OCI-LY3 (cell line): Measurements from ENCODE around the gene COL27A1.

Experiments
- H2AFZ ChIP-seq: fragments of 200-600, 300-600 bp; shearing (Covaris generic); 2 replicates; pipeline ENCODE4 v1.6.0; 2014; ENCODE audit warnings: antibody characterized with exemption, low read depth, low read length
- H3K27ac ChIP-seq: fragments of 200-600, 300-600 bp; sonication (generic); 2 replicates; pipeline ENCODE4 v1.5.1; 2014; ENCODE audit warnings: mild to moderate bottlenecking, low read length, moderate library complexity, mixed read lengths
- H3K27me3 ChIP-seq: fragments of 200-600, 300-600 bp; sonication (generic); 2 replicates; pipeline ENCODE4 v1.6.1; 2014; ENCODE audit warnings: low read depth, low read length, mixed read lengths
- H3K36me3 ChIP-seq: fragments of 200-600, 300-600 bp; sonication (generic); replicated peaks from 2 replicates; pipeline ENCODE3; 2014; ENCODE audit warnings: low read depth, low read length, mixed read lengths
- H3K4me1 ChIP-seq: fragments of 300-600, 200-600 bp; sonication (generic); 2 replicates; pipeline ENCODE4 v1.6.1; 2014; ENCODE audit warnings: low read length, mixed read lengths
- H3K4me2 ChIP-seq: fragments of 200-600, 300-600 bp; sonication (generic); 2 replicates; pipeline ENCODE4 v1.6.1; 2014; ENCODE audit warnings: low read length, mixed read lengths
- H3K4me3 ChIP-seq: fragments of 300-600, 200-600 bp; sonication (generic); 2 replicates; pipeline ENCODE4 v1.5.1; 2014; ENCODE audit warnings: antibody characterized with exemption, mild to moderate bottlenecking, low read length, moderate library complexity
- H3K79me2 ChIP-seq: fragments of 300-600, 200-600 bp; shearing (Covaris generic); 2 replicates; pipeline ENCODE4 v1.6.1; 2014; ENCODE audit warnings: mild to moderate bottlenecking, low read length, mixed read lengths
- H3K9ac ChIP-seq: fragments of 300-600, 200-600 bp; shearing (Covaris generic); 2 replicates; pipeline ENCODE4 v1.6.0; 2014; ENCODE audit warnings: mild to moderate bottlenecking, low read length, moderate library complexity
- H3K9me3 ChIP-seq: fragments of 200-600, 300-600 bp; shearing (Covaris generic); 2 replicates; pipeline ENCODE4 v1.6.1; 2014; ENCODE audit warnings: low read length, mixed read lengths; ENCODE audit not compliant: insufficient read depth
- H4K20me1 ChIP-seq: fragments of 200-600, 300-600 bp; sonication (generic); 2 replicates; pipeline ENCODE4 v1.6.1; 2016; ENCODE audit warnings: low read length, mixed read lengths; ENCODE audit not compliant: insufficient read depth
- CTCF ChIP-seq: fragments of 200-600, 300-600 bp; sonication (generic); IDR thresholded peaks from 2 replicates; pipeline ENCODE4 v1.5.1; 2014; ENCODE audit warnings: antibody characterized with exemption, low read length, low read depth
- EZH2phosphoT487 ChIP-seq: fragments of 200-600 bp; shearing (Covaris generic); IDR thresholded peaks from 2 replicates; pipeline ENCODE4 v1.6.1; 2018; ENCODE audit warnings: antibody characterized with exemption, mixed run types, low read depth

The COL27A1 gene

GRCh38 chr9:114176624-114177291, 21.4 kb downstream of the COL27A1 start:
- Histone ChIP-seq H4K20me1 (no peaks in the 10 kb centered on the region), H2AFZ (no peak overlapping the region), H3K27ac (no peak overlapping the region), H3K4me2 (no peak overlapping the region), H3K4me1 (no peaks in the 10 kb centered on the region), H3K27me3 (peaks cover 33% of the 10 kb centered on the region), H3K36me3 (no peaks in the 10 kb centered on the region), H3K4me3 (no peak overlapping the region), H3K9me3 (no peaks in the 10 kb centered on the region), H3K9ac (no peak overlapping the region), H3K79me2 (no peaks in the 10 kb centered on the region)
- TF ChIP-seq CTCF: no peak
- TF ChIP-seq EZH2phosphoT487: no peak

- H2AFZ ChIP-seq: no peak overlapping the region
- no peaks in the 10 kb centered on the region for H3K79me2 ChIP-seq
- no peak for TF ChIP-seq EZH2phosphoT487
- TF ChIP-seq CTCF: no peak
- peaks cover 33% of the 10 kb centered on the region for H3K27me3 ChIP-seq
- H3K4me1 ChIP-seq: no peaks in the 10 kb centered on the region
- no peak overlapping the region for H3K4me3 ChIP-seq
- H3K4me2 ChIP-seq: no peak overlapping the region
- H3K36me3 ChIP-seq: no peaks in the 10 kb centered on the region
- H4K20me1 ChIP-seq: no peaks in the 10 kb centered on the region
- H3K9ac ChIP-seq: no peak overlapping the region
- no peaks in the 10 kb centered on the region for H3K9me3 ChIP-seq
- no peak overlapping the region for H3K27ac ChIP-seq
Measured at GRCh38 chr9:114177423-114178064, 22.2 kb downstream of the COL27A1 start.

- no peaks in the 10 kb centered on the region for H3K79me2 ChIP-seq
- no peak for TF ChIP-seq CTCF
- TF ChIP-seq EZH2phosphoT487: no peak
Measured at GRCh38 chr9:114178076-114178475, 22.7 kb downstream of the COL27A1 start.

GRCh38 chr9:114178756-114179450, 23.6 kb downstream of the COL27A1 start:
- Histone ChIP-seq H4K20me1 (no peaks in the 10 kb centered on the region), H3K27me3 (peaks cover 37% of the 10 kb centered on the region), H3K4me3 (no peak overlapping the region), H3K27ac (no peak overlapping the region), H3K4me1 (no peaks in the 10 kb centered on the region), H3K4me2 (no peak overlapping the region), H3K79me2 (no peaks in the 10 kb centered on the region), H3K9me3 (no peaks in the 10 kb centered on the region), H3K36me3 (no peaks in the 10 kb centered on the region), H3K9ac (no peak overlapping the region), H2AFZ (no peak overlapping the region)
- no peak for TF ChIP-seq CTCF
- TF ChIP-seq EZH2phosphoT487: no peak

More at GRCh38 chr9:114178076-114178475, 22.7 kb downstream of the COL27A1 start:
- Histone ChIP-seq H3K27ac (no peak overlapping the region), H3K27me3 (peaks cover 33% of the 10 kb centered on the region), H3K36me3 (no peaks in the 10 kb centered on the region), H4K20me1 (no peaks in the 10 kb centered on the region), H3K9me3 (no peaks in the 10 kb centered on the region), H2AFZ (no peak overlapping the region), H3K9ac (no peak overlapping the region), H3K4me2 (no peak overlapping the region), H3K4me3 (no peak overlapping the region), H3K4me1 (no peaks in the 10 kb centered on the region)
